Lung microvascular endothelial cell (primary cell): ENCODE measurements around the gene VSX1. TPM values are rescaled to one million over a fixed set of nuclear protein-coding genes. Genes with fewer than 3 reads are reported as not detected.

Source experiments
- DNase-seq, 2 donors: peaks; one replicate each; pipeline versions ENCODE4 v3.0.0 to v3.0.0-alpha.2; 2010; ENCODE audit warnings: low read depth in 2 of 2
- total RNA-seq: library from RNA; depleted of rRNA; stranded (reverse); fragments of >200 nt; gene quantifications from 2 replicates; pipeline ENCODE4 v1.2.1, GENCODE V29; 2014

VSX1 gene
- total RNA-seq, result not detected in 2 replicates

DNA sequence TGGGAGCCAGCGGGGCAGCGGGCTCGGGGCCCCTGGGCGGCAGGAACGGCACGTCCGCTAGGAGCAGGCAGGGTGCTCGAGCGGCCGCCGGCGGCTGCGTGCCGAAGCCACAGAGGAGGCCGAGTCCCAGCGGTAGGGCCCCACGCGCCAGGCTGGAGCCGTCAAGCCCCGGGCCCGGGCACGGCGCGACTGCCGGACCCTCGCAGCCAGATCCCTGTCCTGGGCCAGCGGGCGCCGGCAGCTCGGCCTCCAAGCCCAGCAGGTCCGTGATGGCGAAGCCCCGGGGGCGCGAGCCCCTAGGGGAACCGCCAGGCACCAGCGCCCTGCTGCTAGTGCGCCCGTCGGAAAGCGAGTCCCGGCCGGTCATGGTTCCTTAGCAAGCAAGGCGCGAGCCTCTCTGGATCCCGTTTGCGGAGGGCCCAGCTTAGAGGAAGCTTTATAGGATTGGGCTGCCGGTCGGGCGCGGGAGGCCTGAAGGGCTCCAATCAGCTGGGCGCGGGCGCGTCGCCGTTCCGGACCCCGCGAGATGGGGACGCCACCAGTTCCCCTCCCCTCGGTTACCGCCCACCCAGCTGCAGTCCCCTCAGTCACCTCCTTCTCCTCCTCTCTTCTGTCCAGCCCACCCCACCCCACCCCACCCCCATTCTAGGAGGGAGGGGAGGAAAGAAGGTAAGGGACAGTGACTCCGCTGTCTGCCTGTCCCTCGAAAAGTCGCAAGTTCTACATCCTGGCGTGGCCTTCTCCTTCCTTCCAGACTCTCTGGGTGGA, at the start of gene VSX1:
VSX1 (minus strand) TSS at position 412 of the 768 bp plus-strand sequence; CDS start at position 367, 45 bp downstream.
- no peak for DNase-seq

DNA sequence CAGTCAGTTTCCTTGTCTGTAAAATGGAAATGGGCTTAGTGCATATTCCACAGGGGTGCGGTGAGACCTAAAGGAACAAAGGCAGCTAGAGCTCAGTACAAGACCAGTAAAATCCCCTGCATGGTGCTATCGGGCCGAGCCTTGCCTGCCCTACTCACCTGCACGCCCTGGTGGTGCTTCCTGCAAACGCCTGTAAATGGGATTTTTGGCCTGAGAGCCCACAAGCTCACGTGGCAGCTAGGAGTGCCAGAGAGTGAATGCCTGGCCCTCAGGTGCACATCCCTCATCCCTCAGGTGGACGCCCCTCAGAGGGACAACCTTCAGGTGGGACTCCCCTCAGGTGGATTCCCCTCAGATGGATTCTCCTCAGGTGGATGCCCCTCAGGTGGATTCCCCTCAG, 48.0 kb upstream of the VSX1 start:
- no peak for DNase-seq

DNA sequence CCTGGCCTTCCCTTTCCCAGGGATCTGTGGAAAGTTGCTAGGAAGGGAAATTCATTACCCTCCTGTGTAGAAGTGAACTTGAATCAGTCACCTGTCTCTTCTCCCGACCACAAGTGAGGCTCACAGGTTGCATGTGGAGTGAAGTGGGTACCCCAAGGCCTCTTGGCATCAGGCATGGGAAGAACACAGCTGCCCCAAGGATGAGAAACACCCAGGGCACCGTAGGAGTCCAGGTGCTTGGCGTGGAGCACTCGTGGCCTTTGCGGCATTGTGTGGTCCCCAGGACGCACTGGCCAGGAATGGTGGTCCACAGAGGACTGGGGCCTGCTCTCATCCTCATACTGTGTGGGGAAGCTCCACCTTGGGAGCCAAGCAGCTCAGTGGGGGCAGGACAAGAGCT, 47.5 kb upstream of the VSX1 start:
- DNase-seq, result no peak

DNA sequence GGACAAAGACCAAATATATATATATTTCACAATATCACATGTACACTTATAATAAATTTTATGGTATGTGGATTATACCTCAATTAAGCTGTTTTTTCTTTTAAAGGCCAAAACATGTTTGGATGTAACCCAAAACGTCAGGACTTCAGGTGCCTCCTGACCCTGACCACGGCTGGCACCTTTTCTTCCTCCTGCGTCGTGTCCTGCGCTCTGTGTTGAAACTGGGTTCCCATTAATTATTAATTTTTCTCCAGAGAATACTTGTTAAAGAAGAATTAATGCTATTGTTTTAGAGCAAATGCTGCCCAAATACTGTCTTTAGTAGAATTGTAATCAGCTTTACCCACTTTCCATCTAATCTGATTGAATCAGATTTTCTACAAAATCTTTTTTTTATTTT, 46.7 kb upstream of the VSX1 start:
- no peak for DNase-seq

DNA sequence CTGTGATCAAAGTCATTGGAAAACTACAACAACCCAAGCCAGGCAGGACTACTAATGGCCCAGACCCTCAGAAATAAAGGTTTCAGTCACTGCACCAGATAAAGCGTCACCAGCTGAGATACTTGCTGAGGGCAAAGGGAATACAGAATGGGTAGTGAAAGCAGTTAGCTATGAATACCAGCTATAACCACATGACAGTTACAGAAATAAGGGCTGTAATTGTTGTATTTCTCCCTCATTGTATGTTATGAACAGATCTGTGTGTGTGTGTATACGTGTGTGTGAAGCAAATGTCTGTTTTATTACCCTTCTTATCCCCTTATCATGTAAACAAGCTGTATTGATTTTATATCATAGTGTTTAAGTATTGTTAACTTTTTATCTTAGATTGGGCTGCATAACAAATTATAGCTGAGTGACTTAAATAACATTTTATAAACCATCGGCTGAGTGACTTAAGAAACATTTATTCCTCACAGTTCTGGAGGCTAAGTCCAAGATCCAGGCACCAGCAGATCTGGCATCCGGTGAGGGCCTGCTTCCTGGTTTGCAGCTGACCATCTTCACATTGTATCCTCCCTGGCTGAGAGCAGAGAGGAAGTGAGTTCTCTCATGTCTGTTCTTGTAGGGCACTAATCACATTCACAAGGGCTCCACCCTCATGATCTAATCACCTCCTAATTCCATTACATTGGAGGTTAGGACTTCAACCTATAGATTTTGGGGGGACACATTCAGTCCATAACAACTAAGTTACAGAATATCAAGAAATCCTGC, 46.0 kb upstream of the VSX1 start:
- no peak for DNase-seq

DNA sequence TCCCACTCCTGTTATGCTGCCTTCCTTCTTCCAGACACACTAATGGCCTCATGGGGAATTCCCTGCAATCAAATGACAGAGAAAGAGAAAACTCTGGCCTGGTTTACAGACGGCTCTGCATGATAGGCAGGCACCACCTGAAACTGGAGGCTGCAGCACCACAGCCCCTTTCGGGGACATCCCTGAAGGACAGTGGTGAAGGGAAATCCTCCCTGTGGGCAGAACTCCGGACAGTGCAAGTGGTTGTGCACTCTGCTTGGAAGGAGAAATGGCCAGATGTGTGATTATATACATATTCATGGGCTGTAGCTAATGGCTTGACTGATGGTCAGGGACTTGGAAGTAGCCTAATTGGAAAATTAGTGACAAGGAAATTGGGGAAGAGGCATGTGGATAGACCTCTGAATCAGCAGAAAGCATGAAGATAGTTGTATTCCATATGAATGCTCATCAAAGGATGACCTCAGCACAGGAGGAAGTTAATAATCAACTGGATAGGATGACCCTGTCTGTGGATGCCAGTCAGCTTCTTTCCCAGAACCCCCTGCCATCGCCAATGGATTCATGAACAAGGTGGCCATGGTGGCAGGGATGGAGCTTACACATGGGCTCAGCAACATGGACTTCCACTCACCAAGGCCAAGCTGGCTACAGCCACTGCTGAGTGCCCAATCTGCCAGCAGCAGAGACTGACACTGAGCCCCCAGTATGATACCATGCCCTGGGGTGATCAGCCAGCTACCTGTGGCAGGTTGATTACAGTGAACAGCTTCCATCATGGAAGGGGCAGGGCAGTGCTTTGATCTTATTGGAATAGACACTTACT, 44.5 kb upstream of the VSX1 start:
- DNase-seq, result no peak

DNA sequence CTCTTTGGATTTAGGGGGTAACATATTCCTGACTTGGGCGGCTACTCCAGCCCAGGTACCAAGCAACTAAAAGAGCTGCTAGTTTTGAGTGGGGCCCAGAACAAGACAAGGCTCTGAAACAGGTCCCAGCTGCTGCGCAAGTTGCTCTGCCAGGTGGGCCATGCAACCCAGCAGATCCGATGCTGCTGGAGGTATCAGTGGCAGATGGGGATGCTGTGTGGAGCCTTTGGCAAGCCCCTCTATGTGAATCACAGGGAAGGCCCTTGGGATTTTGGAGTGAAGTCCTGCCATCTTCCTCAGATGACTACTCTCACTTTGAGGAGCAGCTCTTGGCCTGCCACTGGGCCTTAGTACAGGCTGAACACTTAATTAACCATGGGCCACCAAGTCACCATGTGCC, 43.7 kb upstream of the VSX1 start:
- no peak for DNase-seq

DNA sequence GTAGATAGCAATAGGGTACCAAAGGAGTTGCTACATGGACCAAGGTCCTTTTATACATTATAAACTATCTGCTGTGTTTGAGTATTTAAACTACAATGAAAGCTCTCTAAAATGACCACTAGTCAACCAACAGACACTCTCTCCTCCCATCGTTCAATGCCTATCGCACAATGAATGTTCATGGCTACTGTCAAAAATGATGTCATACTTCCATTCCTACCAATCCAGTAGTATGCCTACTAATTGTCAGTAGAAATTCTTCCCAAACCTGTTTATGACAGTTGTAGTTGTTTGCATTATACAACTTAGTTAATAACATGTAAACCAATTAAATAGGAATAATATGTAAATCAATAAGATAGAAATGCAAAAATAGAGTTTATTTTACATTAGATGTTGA, 39.0 kb upstream of the VSX1 start:
- DNase-seq, result no peak

DNA sequence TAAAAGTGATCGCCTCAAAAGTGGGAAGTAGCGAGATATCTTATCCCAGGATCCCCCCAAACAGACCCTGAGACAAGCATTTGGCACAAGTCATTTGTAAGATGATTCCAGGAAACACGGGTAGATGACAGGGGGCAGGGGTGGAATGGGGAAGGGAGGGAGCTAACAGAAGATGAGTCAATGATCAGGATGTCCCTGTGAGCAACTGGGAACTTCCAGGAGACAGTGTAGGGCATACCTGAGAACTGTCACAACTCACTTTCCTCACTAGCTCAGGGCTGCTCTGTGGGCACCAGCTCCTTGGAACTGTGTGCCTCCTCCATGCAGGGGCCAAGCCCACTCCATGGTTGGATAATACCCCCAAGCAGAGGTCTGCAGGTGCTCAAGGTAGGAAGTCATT, 38.5 kb upstream of the VSX1 start:
- DNase-seq, result no peak

DNA sequence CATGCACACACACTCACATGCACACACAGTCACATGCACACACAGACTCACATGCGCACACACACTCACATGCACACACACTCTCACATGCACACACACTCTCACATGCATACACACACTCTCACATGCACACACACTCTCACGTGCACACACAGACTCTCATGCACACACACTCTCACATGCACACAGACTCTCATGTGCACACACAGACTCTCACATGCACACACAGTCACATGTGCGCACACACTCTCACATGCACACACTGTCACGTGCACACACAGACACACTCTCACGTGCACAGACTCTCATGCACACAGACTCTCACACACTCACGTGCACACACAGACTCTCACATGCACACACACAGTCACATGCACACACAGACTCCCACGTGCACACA, 36.6 kb upstream of the VSX1 start:
- no peak for DNase-seq

DNA sequence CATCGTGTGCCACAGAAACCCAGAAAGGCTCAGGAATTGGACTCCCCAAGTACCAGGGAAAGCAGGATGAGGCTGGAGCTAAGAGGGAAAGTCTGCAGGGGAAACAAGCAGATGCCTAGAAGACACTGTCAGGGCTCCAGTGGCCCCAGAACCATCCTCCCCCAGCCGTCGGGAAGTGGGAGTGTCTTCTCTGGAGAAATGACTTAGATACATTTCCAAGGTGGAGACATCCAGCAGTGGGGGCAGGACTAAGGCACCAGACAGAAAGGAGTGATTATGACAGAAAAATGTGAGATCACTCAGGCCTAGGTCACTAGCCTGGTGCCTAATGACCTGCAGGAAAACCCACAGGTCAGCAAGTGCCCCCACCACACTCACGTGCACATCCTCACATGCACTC, 36.0 kb upstream of the VSX1 start:
- DNase-seq, result no peak

DNA sequence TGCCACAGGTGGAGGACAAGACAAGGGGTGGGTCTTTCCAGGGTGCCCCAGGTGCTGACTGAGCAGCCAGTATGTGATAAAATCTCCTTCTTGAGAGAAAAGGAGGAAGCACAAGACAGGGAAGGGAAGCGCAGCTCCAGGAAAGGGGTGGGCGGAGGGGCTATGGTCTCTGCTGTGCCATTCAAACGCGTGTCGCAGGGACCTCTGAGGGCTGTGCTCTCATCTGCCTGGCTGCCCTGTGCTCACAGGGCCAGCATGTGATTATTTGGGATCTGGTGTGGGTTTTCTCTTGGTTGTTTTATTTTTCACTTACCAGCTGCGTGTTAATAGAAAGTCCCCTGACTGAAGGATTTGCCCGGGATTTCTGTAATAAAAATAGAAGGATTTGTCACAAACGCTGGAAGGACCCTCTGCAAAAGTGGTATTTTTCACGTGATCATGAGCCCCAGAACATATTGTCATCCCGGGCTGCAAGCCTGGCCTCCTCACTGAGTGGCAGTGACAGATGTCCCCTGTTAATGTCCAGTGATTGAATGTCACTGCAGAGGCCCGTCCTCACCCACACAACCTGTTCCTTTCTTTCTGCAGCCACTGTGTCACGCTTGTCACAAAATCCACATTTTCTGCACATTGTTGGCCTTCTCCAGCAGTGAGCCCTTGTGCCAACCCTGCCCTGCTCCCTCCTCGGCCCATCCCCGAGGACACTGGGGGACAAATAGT, 35.0 kb upstream of the VSX1 start:
- DNase-seq, result no peak

DNA sequence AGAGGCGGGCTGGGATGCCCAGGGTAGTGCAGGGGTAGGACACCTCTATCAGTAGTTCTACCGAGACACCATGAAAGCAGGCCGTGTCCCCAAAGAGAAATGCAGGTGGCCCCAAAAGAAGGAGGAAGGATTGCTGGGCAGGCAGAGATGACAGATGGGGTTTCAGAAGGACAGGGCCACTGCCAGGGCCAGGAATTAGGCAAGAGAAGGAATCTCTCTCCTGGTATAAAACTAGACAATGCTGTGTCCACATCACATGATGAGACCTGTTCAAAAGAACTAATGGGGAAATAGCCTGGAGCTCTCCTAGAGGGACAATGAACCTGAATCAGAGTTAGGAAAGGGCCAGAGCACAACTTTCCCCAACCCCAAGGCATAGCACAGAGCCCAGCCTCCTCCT, 21.6 kb upstream of the VSX1 start:
- DNase-seq, result no peak

DNA sequence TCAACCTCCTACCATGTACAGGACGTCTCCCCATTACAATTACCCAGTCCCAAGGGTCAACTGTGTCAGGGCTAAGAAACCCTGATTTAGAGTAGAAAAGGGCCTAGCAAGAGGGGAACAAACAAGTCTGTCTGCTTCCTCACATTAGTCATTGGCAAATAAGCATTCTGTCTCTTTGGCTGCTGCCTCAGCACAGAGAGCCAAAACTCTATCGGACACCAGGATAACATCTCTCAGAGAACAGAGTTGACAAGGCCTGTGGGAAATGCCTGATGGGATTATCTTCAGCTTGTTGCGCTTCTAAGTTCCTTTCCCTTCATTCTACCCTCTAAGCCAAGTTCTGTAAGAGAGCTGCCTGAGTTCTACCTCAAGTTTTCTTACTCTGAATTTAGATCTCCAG, 19.0 kb upstream of the VSX1 start:
- no peak for DNase-seq

DNA sequence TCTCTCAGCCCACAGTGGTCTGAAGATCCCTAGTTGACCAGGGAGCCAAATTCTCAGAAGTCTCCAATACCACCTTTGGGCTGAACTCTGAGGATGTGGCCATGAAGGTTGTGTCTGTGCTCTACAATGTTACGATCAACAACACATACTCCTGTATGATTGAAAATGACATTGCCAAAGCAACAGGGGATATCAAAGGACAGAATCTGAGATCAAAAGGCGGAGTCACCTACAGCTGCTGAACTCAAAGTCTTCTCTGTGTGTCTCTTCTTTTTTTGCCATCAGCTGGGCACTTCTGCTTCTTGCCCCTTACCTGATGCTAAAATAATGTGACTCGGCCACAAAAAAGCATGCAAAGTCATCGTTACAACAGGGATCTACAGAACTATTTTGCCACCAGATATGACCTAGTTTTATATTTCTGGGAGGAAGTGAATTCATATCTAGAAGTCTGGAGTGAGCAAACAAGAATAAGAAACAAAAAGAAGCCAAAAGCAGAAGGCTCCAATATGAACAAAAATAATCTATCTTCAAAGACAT, 17.7 kb upstream of the VSX1 start:
- no peak for DNase-seq

DNA sequence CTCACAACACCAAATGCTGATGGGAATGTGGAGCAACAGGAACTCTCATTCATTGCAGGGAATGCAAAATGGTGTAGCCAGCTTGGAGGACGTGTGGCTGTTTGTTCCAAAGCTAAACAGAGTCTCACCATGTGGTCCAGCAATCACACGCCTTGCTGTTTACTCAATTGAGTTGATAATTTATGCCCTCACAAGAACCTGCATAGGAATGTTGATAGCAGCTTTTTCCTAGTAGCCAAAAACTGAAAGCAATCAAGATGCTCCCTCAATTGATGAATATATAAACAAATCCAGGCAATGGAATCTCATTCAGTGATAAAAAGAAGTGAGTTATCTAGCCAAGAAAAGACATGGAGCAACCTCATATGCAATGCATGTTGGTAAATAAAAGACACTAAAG, 15.6 kb upstream of the VSX1 start:
- DNase-seq, result no peak

DNA sequence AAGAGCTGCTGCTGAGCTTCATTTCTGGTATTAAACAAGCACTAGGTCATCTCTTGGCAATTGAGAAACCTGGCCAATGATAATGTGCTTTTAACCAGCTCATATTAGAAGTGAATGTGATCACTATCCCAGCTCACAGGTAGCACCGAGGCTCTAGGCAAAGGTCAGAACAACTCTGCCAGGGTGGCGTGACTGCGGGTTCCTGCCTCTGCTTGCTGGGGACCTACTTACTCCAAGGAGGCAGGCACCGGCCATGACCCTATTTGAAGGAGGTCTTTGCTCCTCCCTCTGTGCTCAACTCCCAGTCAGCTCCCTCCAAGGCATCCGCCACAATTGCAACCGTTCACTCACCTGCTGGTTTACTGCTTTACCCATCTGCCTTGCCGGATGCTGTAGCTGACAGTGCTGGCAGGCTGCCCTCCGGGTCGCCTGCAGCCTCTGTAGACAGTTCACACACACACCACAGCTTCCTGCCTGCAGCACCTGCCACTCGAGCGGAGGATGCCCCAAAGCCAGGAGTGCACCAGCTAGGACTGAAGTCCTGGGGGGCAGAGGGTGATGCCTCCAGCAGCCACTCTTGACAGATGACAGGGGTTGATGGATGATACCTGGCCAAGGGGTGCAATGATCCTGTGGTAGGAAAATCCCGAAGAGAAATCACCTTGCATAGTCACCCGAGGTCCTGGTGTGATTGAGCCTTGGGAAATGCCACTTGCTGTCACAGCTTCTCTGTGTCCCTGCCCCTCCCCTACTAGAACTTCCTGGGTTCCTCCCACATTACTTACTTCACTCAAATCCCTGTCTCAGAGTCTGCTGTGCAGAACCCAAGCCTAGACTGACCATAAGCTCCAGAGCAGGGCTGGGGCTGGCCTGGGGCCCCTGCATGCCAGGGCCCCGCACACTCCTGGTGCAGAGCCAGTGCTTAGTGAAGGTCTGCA, 8.8 kb upstream of the VSX1 start:
- DNase-seq, result no peak

DNA sequence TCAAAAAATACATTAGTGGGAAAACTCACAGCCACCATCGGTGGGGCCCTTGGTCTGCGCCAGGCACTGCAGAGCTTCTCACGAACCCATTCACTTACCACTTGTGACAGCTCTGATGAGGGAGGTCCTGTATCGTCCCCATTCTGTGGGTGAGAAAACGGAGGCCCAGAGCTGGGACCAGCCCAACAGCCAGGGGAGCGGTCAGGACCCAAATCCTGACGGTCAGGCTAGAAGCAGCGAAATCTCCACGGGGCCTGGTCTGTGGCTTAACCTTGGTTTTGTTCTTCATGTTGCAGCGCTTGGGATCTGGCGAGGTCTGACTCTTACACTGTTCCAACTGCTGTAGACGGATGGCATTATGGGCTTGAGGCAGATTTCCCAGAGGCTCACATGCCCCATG, 7.7 kb upstream of the VSX1 start:
- no peak for DNase-seq

DNA sequence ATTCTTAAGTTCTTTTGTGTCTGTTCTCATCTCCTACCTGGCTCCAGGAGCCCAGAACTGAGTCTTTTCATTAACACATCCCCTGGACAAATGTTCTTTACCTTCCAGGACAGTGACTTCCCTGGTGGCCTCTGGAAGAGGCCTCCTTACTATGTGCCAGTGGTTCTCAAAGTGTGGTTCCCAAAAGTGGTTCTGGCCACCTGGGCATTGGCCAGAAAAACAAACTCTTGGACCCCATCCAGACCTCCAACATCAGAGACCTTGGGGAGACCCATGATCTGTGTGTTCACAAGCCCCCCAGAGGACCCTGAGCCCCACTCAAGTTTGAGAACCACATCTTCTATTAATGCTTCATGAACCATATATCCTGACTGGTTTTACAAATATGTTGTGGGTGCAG, 7.2 kb upstream of the VSX1 start:
- no peak for DNase-seq

DNA sequence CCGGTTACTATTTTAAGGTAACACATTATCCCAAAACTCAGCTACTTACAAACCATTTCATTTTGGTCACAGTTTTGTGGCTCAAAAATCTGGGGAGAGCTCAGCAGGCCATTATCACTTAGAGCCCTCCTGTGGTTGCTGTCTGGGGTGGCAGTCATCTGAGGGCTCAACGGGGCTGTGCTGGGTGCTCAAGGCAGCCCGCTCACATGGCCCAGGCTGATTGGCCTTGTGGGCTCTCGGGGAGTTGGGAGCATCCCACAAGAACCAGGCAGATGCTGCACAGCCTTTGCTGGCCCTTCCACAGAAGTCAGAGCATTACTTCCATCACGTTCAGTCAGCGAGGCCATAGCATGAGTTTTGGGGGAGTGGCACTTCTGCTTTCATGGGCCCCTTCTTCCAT, 6.3 kb upstream of the VSX1 start:
- DNase-seq, result no peak
